HG03354 (cell line): ENCODE measurements around the gene CUX1.

Experiments
- ATAC-seq: cut with Tn5 transposase; IDR thresholded peaks from one replicate; pipeline ENCODE4 v1.9.1; 2021; ENCODE audit warnings: mild to moderate bottlenecking; ENCODE audit not compliant: unreplicated experiment, poor library complexity, severe bottlenecking

Gene CUX1

DNA sequence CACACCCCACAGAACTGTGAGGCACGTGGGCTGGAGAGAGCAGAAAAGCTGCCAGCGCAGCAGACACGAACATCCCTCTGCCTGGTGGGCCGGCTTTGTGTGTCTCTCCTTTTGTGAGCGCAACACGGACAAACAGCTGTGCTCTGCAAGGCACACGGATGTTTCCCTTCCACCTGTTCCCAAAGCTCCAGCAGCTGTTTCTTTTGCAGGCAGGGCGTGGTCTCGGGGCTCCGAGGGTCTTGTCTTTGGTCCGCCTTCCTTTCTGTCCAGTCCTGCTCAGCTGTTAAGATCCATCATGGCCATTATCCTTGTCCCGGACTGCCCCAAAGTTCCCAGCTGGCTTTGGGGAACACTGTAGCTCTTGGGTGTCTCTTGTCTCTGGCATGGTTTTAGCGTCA, 436.5 kb downstream of the CUX1 start:
- ATAC-seq: no peak

DNA sequence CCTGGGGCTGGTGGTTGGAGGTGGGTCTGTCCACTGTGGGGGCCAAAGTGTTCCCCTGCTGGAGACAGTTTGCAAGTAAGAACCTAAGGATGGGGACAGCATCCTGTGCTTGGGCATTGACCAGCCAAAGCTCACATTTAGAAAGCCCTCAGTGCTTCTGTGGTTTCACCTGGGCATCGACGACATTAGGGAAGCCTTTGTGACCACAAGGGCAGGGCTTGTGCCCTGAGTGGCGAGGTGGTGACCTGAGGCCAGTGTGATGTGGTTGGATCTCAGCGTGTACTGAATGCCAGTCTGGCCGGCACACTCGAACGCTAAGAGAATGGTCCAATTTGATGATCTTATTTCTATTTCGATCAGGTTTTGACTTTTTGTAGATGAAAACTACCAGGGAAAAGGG, 437.1 kb downstream of the CUX1 start:
- no peak for ATAC-seq

DNA sequence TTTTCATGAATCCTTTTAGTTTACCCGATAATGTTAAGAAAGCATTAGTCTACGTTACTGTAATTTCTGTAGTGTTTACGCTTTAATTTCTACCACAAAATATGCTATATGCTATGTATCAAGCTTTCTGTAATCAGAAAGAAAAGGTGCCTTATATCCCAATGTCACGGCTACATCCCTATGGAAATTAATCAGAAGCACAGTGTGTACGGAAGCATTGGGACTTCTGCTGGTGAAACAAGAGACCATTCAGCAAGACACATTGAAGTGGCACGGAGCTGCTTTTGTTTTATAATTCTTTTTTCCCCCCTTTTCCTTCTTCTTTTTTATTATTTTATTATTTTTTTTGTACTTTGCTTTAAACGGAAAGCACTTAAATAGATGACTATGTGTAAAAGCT, 438.1 kb downstream of the CUX1 start:
- ATAC-seq: no peak

DNA sequence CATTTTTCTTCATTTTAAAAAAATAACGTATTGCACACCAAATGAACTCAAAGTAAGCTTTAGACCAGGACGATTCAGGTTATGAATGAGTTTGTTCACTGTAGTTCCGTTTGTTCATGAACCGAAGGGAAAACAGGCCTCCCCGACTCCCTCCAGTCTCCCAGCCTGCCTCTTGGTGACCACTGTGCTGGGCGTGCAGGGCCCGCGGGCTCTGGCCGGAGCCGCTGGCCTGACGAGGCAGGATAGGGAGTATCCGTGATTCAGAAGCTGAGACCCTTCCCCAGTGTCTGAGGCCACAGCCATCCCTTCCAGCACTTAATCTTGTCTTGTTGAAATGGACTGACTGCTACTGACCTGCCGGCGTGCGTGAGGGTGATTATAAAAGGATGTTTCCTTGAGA, 438.5 kb downstream of the CUX1 start:
- no peak for ATAC-seq

DNA sequence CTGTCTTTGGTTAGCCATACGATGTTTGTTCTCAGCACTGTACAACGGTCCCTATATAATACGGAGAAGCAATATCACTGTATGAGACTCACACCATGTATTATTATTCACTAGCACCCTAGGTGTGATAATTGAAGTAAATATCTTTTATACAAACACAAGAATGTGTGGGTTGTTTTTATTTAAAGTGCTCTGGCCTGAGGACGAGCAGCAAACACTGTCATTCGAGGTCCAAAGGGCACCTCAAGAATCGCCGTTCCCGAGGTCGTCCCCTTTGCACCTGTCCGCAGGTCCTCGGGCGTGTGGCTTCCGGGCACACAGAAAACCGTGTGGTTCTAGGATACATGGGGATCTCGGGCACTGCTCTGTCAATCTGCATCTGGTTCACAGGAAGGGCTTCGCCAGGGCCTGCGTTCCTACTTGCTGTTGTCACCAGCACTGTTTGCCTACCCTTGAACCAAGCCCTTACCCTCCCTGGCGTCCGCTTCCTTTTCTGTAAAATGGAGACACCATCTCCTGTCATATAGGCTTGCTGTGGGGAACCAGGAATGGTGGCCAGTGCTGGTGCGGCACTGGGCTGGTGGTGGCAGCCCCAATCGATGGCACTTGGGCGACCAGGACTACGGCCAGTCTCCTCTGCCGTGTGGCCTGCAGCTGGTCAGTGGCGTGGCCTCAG, 440.8 kb downstream of the CUX1 start:
- ATAC-seq: no peak

DNA sequence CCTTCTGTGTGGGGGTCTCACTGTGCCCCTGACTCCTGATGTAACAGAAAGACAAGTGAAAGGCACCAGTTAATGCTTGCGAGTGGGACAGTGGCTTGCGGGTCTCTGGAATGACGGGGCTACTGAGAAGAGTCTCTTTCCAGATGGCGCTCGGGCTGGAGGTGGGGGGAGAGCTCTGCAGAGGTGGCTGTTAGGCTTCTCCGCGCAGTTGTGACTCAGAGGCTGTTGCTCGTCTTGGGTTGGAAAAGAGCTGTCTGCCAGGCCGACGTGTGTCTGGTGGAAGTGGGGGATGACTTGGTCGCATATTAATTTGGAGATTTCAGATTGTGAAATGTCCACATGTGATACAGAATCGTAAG, 441.3 kb downstream of the CUX1 start:
- no peak for ATAC-seq

DNA sequence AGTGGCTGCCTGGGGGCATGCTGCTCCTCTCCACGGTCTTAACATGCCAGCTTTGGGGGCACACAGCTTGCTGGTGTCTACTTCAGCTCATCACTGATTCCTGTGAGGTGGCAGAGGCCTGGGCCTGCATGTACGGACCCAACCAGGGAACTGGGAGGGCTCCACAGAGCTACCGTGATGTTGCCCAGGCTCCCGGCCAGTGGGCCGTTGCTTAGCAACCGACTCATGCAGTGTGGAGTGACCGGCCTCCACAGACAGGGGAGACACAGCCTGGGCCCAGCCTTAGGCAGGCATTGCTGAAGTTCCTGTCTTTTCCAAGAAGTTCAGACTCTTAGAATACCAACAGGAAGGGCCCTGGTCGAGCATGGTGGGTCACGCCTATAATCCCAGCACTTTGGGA, 443.4 kb downstream of the CUX1 start:
- no peak for ATAC-seq

DNA sequence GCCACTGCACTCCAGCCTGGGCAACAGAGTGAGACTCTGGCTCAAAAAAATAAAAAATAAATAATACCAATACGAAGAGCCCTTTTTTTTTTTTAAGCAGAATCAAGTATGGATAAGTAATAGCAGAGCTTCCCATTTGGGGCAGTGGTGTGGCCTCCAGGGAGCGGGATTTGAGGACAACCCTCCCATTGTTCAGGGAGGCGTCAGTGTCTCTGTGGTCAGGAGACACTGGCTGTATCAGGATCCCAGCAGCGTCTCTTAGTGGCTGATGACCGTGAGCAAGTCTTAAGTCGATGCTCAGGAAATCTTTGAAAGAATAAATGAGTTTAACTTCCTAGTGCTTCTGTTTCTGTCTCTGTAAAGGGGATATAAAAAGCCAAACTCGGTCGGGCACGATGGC, 444.0 kb downstream of the CUX1 start:
- no peak for ATAC-seq

DNA sequence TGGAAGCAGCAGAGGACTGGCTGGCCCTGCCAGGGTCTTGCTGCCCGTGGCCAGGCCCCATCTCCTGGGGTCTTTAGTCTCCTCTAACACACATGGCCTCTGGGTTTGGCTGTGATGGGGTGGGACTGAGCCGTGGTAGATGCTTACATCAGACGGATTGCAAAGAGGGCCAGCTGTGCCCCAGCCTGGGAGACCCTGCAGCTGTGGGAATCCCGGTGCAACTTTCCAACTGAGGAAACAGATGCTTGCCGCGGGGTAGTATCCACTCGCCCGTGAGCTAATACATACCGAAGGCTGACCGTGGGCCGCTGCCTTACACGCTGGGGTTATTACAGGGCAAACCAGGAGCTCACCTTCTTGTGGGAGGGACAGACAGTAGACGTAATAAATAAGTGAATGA, 445.1 kb downstream of the CUX1 start:
- no peak for ATAC-seq

DNA sequence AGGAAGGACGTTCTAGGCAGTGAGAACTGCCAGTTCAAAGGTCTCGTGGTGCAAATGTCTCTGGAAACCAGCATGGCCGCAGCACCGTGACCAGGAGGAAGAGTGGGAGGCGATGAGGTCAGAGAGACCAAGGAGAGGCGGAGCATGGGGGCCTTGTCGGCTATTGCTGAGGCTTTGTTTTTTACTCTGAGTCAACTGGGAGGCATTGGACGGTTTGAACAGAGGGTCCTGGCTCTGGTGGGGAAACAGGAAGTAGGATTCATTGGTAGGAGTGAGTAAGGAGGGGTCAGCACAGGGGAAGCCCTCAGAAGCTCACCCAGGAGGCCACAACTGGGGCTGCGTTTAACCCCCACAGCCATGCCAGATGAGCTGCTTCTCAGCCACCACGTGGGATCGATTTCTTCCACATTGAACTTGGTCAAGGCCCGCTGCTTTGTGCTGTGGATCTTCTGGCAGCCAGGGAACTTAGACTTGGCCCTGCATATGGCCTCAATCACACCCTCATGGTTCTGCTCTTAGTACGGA, 447.0 kb downstream of the CUX1 start:
- ATAC-seq: no peak

DNA sequence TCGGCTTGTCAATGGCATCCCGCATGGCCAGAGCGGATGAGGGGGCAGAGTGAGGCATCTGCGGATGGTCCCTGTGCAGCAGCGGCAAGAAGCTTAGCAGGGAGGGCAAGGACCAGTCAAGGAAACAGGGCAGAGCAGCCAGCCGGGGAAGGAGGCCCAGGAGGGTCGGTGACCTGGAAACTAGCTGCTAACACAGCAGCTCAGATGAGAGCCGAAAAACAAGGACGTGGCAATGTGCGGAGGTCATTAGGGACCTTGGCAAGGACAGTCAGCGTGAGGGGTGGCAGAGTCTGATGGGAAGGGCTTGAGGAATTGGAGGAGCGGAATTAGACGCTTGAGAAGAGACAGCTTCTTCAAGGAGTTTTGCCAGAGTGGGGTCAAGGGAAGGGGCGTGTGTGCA, 449.1 kb downstream of the CUX1 start:
- ATAC-seq: no peak

DNA sequence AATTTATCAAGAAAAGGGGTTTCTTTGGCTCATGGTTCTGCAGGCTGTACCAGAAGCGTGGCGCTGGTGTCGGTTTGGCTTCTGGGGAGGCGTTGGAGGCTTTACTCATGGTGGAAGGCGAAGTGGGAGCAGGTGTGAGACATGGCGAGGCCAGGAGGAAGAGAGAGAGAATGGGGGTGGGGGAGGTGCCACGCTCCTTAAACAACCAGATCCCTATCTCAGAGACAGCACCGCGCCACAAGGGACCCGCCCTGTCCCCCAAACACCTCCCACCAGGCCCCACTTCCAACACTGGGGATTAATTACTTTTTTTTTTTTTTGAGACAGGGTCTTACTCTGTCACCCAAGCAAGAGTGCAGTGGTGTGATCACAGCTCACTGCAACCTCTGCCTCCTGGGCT, 451.2 kb downstream of the CUX1 start:
- no peak for ATAC-seq

DNA sequence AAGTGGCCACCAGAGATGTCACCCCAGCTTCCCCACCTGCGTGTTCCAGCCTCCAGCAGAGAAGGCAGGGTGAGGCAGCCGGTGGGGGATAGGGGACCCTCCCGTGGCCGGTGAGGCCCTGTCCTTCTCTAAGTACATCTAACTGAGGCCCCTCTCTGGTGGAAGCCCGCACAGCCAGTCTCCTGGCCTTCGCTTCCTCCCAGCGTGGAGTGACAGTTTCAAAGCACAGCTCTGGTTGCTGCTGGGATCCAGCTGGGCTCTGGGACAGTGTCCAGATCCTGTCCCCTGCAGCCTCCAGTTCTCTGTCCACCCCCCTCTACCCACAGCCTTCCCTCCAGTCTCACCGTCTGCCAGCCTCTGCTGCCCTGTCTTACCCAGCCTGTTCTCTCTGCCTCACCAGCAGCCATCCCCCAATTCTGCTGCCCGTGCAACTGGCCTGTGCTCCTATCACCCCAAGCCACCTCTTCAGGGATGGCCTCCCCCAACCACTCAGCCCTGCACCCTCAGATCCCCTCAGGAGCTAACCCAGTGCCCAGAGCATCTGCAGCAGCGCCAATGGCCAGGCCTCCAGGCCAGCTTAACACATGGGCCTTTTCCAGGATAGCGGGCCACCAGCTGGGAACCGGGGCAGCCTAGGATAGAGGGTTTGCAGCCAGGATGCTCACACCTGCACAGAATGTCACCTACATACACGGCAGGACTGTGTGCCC, 452.9 kb downstream of the CUX1 start:
- ATAC-seq: no peak

DNA sequence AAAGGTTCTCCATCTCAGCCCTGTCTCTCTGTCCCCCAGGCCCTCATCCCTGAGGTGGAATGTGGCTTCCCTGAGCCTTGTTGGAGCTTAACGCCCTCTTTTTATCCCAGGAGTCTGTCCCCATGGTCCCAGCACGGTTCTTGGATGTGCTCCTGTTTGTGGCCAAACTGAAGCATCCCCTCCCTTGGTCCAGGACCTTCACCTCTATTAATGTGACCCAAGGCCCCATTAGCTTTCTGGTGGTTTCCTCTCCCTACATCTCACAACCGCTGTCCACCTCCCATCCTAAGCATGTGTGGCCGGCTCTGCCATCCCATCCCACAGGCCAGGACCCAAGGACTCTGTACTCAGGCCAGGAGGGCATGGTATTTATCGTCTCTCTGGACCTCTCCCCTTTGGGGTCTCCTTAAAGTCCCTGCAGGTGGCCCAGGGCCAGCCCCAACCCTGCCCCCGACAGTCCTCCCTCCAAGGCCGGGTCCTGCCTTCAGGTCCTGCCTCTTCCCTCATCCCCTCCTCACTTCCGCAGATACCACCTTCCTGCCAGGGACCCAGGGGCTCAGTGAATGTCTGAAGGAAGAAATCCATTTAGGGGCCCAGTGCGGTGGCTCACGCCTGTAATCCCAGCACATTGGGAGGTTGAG, 453.9 kb downstream of the CUX1 start:
- no peak for ATAC-seq

DNA sequence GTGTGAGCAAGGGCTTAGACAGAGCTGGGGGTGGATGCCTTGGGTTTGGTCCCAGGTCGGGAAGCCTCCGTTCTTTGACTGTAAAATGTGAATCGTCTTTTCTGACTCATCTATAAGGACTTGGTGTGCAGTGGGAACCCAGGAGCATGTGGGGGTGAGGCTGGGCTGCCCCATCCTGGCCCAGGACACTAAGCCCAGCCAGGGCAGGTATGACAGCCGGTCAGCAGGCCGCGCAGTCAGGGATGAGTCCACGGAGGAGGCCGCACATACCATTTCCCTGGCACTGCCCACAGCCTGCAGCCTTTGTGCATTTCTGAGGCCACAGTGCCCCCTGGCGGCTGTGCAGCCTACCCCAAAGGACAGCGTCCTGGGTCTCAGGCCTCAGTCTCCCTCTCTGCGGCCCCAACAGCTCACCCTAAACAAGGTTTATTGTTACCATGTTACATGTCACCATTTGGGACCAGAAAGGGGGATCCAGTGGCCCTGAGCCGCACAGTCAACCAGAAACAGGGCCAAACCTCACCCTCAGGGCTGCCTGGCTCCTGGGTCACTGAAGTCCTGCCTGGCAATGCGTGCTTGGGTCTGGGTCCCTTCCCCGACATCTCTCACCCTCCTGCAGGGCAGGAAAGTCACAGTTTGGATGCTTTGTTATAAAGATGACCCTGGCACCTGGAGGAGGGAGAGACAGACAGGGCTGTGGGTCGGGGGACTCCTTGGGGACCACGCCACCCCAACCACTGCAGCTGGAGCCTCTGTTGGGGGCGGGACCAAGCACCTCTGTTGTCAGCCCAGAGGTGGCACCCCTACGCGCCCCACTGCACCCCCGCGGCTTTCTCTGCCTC, 454.9 kb downstream of the CUX1 start:
- ATAC-seq: no peak

DNA sequence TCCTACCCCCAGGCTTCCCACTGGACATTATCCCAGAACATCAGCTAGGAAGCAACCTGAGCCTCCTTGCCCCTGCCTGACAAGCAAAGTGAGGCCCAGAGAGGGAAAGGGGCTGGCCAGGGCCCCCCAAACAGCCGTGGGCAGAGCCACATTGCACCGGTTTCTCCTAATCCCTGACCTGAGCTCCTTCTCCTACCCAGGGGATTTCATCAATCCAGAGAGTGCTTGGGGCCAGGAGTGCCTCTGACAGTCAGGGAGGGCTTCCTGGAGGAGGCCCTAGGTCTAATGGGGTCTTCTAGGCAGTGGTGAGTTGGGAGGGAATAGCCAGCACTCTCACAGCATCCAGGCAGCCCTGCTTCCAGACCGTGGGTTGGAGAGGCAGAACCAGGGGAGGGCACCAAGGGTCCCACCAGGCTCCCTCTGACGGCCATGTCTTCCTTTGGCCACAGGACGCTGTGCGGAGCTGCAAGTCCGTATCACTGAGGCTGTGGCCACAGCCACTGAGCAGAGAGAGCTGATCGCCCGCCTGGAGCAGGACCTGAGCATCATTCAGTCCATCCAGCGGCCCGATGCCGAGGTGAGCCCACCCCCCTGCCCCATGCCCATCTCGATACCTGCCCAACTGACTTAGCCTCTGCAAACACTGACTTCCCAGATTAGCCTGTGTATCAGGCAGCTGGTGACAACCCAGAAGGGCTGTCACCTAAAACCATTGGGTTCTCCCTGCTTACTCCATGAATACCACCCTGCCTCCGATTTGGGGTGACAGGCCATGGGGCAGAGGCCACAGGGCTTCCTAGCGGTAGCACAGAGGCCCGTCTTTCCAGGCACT, 455.7 kb downstream of the CUX1 start:
- ATAC-seq: no peak

DNA sequence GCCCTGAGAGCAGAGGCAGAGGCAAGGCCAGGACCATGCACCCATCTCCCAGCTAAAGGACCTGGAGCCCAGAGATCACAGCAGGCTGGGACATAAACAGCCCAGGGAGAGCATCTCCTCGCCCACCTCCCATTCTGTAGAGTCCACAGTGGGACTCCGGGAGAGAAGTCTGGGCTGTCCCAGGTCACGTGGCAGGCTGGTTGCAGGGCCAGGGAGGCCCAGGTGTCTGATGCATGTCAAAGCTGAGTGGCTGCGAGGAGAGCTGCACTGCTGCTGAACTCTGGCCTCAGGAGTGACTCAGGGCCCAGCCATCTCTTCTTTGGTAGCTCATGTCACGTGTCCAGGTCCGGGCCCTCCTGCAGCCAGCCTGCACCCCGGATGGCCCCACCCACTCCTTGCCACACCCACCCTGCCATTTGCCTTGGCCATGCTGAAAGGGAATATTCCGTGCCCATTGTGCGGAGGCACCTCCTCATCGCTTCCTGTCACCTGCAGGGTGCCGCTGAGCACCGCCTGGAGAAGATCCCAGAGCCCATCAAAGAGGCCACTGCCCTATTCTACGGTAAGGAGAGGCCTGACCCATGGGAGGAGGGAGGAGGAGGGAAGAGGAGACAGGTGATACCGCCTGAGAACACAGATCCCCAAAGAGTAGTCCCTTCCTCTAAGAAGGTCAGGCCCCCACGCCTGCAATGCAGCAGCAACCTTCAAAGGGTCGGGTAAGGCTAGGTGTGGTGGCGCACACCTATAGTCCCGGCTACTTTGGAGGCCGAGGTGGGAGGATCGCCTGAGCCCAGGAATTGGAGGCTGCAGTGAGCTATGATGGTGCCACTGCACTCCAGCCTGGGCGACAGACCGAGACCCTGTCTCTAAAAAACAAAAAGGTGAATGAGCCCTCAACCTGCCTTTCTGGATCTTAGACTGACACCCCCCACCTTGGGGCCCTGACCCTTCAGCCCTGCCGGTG, 456.6 kb downstream of the CUX1 start:
- ATAC-seq: no peak

DNA sequence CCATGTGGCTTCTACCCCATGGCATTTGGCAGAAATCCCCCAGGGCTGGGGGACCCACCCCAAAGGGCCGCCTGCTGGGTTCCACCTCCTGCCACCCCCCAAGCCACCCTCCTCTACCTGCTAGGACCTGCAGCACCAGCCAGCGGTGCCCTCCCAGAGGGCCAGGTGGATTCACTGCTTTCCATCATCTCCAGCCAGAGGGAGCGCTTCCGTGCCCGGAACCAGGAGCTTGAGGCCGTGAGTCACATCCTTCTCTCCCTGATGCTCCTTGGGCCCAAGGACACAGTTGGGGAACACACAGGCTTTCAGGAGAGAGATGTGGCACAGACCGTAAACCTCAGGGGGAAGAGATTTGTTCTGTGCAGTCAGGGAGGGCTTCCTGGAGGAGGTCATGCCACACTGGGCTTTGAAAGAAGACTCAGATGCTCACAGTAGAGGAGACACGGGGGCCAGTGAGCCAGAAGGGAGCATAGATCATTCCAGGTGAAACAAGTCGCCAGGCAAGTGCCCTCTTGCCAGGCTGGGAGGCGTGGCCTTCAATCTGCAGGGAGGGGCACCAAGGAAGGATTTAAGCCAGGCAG, 457.8 kb downstream of the CUX1 start:
- no peak for ATAC-seq
